Measurements from ENCODE around the gene KCNH5. TPM values are rescaled to one million over a fixed set of nuclear protein-coding genes. Genes with fewer than 3 reads are reported as not detected.

KCNH5 gene
- polyA plus RNA-seq, 1 donor (not counting 4 experiments of a cell fraction or from before 2014, with no cell fraction given) = 0.04 TPM

DNA sequence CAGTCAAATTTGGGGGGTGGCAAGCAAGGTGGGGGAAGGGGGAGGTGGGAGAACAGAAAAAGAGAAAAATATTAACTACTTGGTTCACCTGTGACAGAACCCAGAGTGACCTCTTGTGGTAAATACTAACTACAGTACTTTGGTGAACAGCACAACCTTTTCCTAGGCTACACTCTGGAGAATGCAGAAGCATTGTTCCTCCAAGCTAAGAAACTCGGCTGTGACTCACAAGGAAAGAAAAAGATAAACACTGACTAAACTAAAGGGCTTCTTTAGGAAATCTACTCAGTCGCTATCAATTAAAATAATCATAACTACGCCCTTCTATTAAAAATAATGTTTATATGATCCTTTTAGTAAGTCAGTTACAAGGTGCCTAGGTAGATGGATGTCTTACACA, 5.4 kb downstream of the KCNH5 start:
- no peaks in the 10 kb centered on the region for H3K36me3 ChIP-seq (ENCODE audit: control insufficient read depth in 2 of 2, extremely low read depth in 1 of 2, insufficient read depth in 2 of 2, low read length in 2 of 2)
- FAIRE-seq (peak; percentile 71), DNase-seq (ENCODE audit: low read depth, low spot score) (peak; percentile 15)
- H4K20me1 ChIP-seq (ENCODE audit: control insufficient read depth, extremely low read depth, insufficient read depth, low read length) = no peaks in the 10 kb centered on the region
- dilution Hi-C loops (cut with MboI; ENCODE audit: extremely low pct_ligation_motif_present, low sequenced_read_pairs) = no loop called here
- H3K79me2 ChIP-seq (ENCODE audit: control insufficient read depth, insufficient read depth, low read length) = no peaks in the 10 kb centered on the region
- no peak for TF ChIP-seq EZH2 (IDR thresholded peaks at IDR 0.05; ENCODE audit: low read length)
- TF ChIP-seq, protein P1, sequence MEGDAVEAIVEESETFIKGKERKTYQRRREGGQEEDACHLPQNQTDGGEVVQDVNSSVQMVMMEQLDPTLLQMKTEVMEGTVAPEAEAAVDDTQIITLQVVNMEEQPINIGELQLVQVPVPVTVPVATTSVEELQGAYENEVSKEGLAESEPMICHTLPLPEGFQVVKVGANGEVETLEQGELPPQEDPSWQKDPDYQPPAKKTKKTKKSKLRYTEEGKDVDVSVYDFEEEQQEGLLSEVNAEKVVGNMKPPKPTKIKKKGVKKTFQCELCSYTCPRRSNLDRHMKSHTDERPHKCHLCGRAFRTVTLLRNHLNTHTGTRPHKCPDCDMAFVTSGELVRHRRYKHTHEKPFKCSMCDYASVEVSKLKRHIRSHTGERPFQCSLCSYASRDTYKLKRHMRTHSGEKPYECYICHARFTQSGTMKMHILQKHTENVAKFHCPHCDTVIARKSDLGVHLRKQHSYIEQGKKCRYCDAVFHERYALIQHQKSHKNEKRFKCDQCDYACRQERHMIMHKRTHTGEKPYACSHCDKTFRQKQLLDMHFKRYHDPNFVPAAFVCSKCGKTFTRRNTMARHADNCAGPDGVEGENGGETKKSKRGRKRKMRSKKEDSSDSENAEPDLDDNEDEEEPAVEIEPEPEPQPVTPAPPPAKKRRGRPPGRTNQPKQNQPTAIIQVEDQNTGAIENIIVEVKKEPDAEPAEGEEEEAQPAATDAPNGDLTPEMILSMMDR (optimal IDR thresholded peaks at IDR 0.05 in 1 of 3, IDR thresholded peaks at IDR 0.05 in 1 of 3, conservative IDR thresholded peaks at IDR 0.05 in 1 of 3; ENCODE audit: extremely low read depth in 1 of 3, insufficient read depth in 2 of 3, low read length in 3 of 3) = peak; percentile 35 to 55 (median 40)
- no peak overlapping the region for H2AFZ ChIP-seq (ENCODE audit: control insufficient read depth, low read length)
- H3K27ac ChIP-seq (ENCODE audit: control insufficient read depth, insufficient read depth, low read length) = no peak overlapping the region
- no peaks in the 10 kb centered on the region for H3K9me3 ChIP-seq (ENCODE audit: control insufficient read depth, low read depth, low read length)
- no peak overlapping the region for H3K4me3 ChIP-seq (ENCODE audit: control insufficient read depth in 2 of 3, extremely low read depth in 1 of 3, insufficient read depth in 2 of 3, low read depth in 1 of 3, low read length in 3 of 3)
- H3K9me1 ChIP-seq (ENCODE audit: control insufficient read depth, extremely low read depth, insufficient read depth, low read length) = no peaks in the 10 kb centered on the region
- no peak overlapping the region for H3K9ac ChIP-seq (ENCODE audit: control insufficient read depth, extremely low read depth, insufficient read depth, low read length)
- H3K27me3 ChIP-seq (ENCODE audit: control insufficient read depth, extremely low read depth, insufficient read depth, low read length) = peaks cover 15% of the 10 kb centered on the region
- H3K4me1 ChIP-seq (ENCODE audit: control insufficient read depth, extremely low read depth, insufficient read depth, low read length) = no peaks in the 10 kb centered on the region
- H3K4me2 ChIP-seq (ENCODE audit: control insufficient read depth, extremely low read depth, insufficient read depth, low read depth, low read length) = no peak overlapping the region

DNA sequence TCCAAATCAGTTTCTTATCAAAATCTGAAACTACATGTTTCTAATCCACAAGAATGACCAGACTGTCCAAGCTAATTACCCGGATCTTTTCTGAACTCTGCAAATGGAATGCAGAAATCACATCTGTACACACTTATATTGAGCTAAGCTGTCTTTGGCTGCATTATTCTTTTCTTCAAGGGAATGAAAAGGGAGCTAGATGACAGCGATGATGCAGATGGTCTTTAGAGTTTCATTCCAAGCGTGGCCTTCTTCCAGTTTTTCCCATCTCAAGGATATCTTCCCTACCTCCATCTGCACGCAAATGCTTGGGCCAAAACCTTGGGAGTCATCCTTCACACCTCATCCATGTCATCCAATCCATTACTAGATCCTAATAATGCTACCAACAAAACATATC, 12.6 kb downstream of the KCNH5 start:
- FAIRE-seq = no peak
- TF ChIP-seq, protein P1 (optimal IDR thresholded peaks at IDR 0.05 in 1 of 3, IDR thresholded peaks at IDR 0.05 in 1 of 3, conservative IDR thresholded peaks at IDR 0.05 in 1 of 3; ENCODE audit: extremely low read depth in 1 of 3, insufficient read depth in 2 of 3, low read length in 3 of 3) = no peak
- no peak for TF ChIP-seq EZH2 (IDR thresholded peaks at IDR 0.05; ENCODE audit: low read length)
- H3K27me3 ChIP-seq (ENCODE audit: control insufficient read depth, extremely low read depth, insufficient read depth, low read length) = peaks cover 6% of the 10 kb centered on the region
- H3K27ac ChIP-seq (ENCODE audit: control insufficient read depth, insufficient read depth, low read length) = no peak overlapping the region
- no peaks in the 10 kb centered on the region for H3K9me1 ChIP-seq (ENCODE audit: control insufficient read depth, extremely low read depth, insufficient read depth, low read length)
- no peak overlapping the region for H3K4me2 ChIP-seq (ENCODE audit: control insufficient read depth, extremely low read depth, insufficient read depth, low read depth, low read length)
- H3K9me3 ChIP-seq (ENCODE audit: control insufficient read depth, low read depth, low read length) = no peaks in the 10 kb centered on the region
- no peaks in the 10 kb centered on the region for H3K36me3 ChIP-seq (ENCODE audit: control insufficient read depth in 2 of 2, extremely low read depth in 1 of 2, insufficient read depth in 2 of 2, low read length in 2 of 2)
- no peak overlapping the region for H3K4me3 ChIP-seq (ENCODE audit: control insufficient read depth in 2 of 3, extremely low read depth in 1 of 3, insufficient read depth in 2 of 3, low read depth in 1 of 3, low read length in 3 of 3)
- H3K79me2 ChIP-seq (ENCODE audit: control insufficient read depth, insufficient read depth, low read length) = no peaks in the 10 kb centered on the region
- DNase-seq (ENCODE audit: low read depth, low spot score) = no peak
- H3K4me1 ChIP-seq (ENCODE audit: control insufficient read depth, extremely low read depth, insufficient read depth, low read length) = no peaks in the 10 kb centered on the region
- no peak overlapping the region for H3K9ac ChIP-seq (ENCODE audit: control insufficient read depth, extremely low read depth, insufficient read depth, low read length)
- no peak overlapping the region for H2AFZ ChIP-seq (ENCODE audit: control insufficient read depth, low read length)
- H4K20me1 ChIP-seq (ENCODE audit: control insufficient read depth, extremely low read depth, insufficient read depth, low read length) = no peaks in the 10 kb centered on the region
- dilution Hi-C loops (cut with MboI; ENCODE audit: extremely low pct_ligation_motif_present, low sequenced_read_pairs) = no loop called here

Measured in keratinocyte (primary cell).